ENCODE results near the gene MYT1.
"Not testable (repeated sequence)": the region's sequence is repeated elsewhere in the genome, so short reads cannot be mapped to it uniquely, and the experiment has no call there.

Gene MYT1

GRCh38 chr20:64280460-64280843, 116.2 kb downstream of the MYT1 start:
- H3K27ac ChIP-seq (ENCODE audit: poor library complexity, severe bottlenecking), result no peak overlapping the region
- no peaks in the 10 kb centered on the region for H3K9me3 ChIP-seq (ENCODE audit: severe bottlenecking)
- no peaks in the 10 kb centered on the region for H3K4me1 ChIP-seq (ENCODE audit: insufficient read depth, poor library complexity, severe bottlenecking)
- no peaks in the 10 kb centered on the region for H3K36me3 ChIP-seq (ENCODE audit: low read depth)
- H3K27me3 ChIP-seq (ENCODE audit: insufficient read depth, poor library complexity, severe bottlenecking), result peaks cover 5% of the 10 kb centered on the region
- ATAC-seq (ENCODE audit: low read depth) (no peak), DNase-seq (ENCODE audit: low spot score) (no peak)
- TF ChIP-seq, protein P1, sequence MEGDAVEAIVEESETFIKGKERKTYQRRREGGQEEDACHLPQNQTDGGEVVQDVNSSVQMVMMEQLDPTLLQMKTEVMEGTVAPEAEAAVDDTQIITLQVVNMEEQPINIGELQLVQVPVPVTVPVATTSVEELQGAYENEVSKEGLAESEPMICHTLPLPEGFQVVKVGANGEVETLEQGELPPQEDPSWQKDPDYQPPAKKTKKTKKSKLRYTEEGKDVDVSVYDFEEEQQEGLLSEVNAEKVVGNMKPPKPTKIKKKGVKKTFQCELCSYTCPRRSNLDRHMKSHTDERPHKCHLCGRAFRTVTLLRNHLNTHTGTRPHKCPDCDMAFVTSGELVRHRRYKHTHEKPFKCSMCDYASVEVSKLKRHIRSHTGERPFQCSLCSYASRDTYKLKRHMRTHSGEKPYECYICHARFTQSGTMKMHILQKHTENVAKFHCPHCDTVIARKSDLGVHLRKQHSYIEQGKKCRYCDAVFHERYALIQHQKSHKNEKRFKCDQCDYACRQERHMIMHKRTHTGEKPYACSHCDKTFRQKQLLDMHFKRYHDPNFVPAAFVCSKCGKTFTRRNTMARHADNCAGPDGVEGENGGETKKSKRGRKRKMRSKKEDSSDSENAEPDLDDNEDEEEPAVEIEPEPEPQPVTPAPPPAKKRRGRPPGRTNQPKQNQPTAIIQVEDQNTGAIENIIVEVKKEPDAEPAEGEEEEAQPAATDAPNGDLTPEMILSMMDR (IDR thresholded peaks at IDR 0.05; ENCODE audit: poor library complexity, severe bottlenecking), result no peak
- no peak overlapping the region for H3K4me3 ChIP-seq (ENCODE audit: severe bottlenecking)

DNA sequence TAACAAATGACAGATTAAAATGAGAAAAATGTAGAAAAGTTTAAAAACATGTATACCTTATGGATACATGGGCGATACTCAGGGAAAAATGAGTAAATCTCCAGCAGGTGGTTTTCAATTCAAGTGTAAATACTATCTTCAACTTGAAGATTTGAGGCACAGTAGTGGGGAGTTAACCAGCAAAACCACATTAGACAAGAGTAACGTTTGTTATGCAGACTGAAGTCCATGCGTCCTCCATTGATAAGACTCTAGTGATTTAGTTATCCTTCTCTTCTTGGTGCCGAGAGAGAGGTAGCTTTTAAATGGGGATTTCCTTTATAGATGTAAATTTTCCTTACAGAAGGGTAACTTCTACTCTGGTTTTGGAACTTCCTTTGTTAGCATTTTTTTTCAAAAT, 119.4 kb downstream of the MYT1 start:
- TF ChIP-seq, protein P1 (IDR thresholded peaks at IDR 0.05; ENCODE audit: poor library complexity, severe bottlenecking), result no peak
- peaks cover 5% of the 10 kb centered on the region for H3K27me3 ChIP-seq (ENCODE audit: insufficient read depth, poor library complexity, severe bottlenecking)
- no peaks in the 10 kb centered on the region for H3K4me1 ChIP-seq (ENCODE audit: insufficient read depth, poor library complexity, severe bottlenecking)
- H3K27ac ChIP-seq (ENCODE audit: poor library complexity, severe bottlenecking), result no peak overlapping the region
- DNase-seq (ENCODE audit: low spot score) (no peak), ATAC-seq (ENCODE audit: low read depth) (no peak)
- H3K9me3 ChIP-seq (ENCODE audit: severe bottlenecking), result peaks cover 2% of the 10 kb centered on the region
- no peak overlapping the region for H3K4me3 ChIP-seq (ENCODE audit: severe bottlenecking)
- no peaks in the 10 kb centered on the region for H3K36me3 ChIP-seq (ENCODE audit: low read depth)

- DNase-seq (ENCODE audit: low spot score) (peak; percentile 79), ATAC-seq (ENCODE audit: low read depth) (peak; percentile 42)
- not testable (repeated sequence) for H3K4me3 ChIP-seq (ENCODE audit: severe bottlenecking); H3K27me3 ChIP-seq (ENCODE audit: insufficient read depth, poor library complexity, severe bottlenecking); H3K27ac ChIP-seq (ENCODE audit: poor library complexity, severe bottlenecking); H3K9me3 ChIP-seq (ENCODE audit: severe bottlenecking); H3K4me1 ChIP-seq (ENCODE audit: insufficient read depth, poor library complexity, severe bottlenecking); H3K36me3 ChIP-seq (ENCODE audit: low read depth)
- TF ChIP-seq, protein P1 (IDR thresholded peaks at IDR 0.05; ENCODE audit: poor library complexity, severe bottlenecking), result peak; percentile 86
Observed at GRCh38 chr20:64285579-64286446, 121.6 kb downstream of the MYT1 start.

DNA sequence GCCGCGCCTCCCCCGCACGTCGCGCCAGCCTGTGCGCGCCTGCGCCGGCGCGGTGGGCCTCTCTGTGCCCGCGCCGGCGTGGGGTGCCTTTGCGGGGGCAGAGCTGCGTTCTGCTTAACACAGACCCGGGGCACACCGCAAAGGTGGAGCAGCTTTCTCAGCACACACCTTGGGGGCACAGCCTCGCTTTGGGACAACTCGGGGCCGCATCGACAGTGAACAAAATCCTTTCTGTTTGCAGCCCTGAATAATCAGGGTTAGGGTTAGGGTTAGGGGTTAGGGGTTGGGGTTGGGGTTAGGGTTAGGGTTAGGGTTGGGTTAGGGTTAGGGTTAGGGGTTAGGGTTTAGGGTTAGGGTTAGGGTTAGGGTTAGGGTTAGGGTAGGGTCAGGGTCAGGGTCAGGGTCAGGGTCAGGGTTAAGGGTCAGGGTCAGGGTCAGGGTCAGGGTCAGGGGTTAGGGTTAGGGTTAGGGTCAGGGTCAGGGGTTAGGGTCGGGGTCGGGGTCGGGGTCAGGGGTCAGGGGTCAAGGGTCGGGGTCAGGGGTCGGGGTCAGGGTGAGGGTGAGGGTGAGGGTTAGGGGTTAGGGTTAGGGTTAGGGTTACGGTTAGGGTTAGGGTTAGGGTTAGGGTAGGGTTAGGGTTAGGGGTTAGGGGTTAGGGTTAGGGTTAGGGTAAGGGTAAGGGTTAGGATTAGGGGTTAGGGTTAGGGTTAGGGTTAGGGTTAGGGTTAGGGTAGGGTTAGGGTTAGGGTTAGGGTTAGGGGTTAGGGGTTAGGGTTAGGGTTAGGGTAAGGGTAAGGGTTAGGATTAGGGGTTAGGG, 122.4 kb downstream of the MYT1 start:
- not testable (repeated sequence) for H3K27me3 ChIP-seq (ENCODE audit: insufficient read depth, poor library complexity, severe bottlenecking); H3K36me3 ChIP-seq (ENCODE audit: low read depth); H3K27ac ChIP-seq (ENCODE audit: poor library complexity, severe bottlenecking); H3K4me1 ChIP-seq (ENCODE audit: insufficient read depth, poor library complexity, severe bottlenecking); H3K4me3 ChIP-seq (ENCODE audit: severe bottlenecking); H3K9me3 ChIP-seq (ENCODE audit: severe bottlenecking)
- peak; percentile 57 for DNase-seq (ENCODE audit: low spot score)
- ATAC-seq (ENCODE audit: low read depth), result 0 out of 3 replicates have a peak, but pooled peaks have one; percentile 12

GRCh38 chr20:64287264-64287590, 123.0 kb downstream of the MYT1 start:
- not testable (repeated sequence) for H3K27me3 ChIP-seq (ENCODE audit: insufficient read depth, poor library complexity, severe bottlenecking); H3K27ac ChIP-seq (ENCODE audit: poor library complexity, severe bottlenecking); DNase-seq (ENCODE audit: low spot score); H3K9me3 ChIP-seq (ENCODE audit: severe bottlenecking); H3K4me3 ChIP-seq (ENCODE audit: severe bottlenecking); ATAC-seq (ENCODE audit: low read depth); H3K36me3 ChIP-seq (ENCODE audit: low read depth); H3K4me1 ChIP-seq (ENCODE audit: insufficient read depth, poor library complexity, severe bottlenecking)

Data from RWPE2 (cell line).